Nephron (organoid): ENCODE results near the gene IQCE.
A peak's percentile ranks its signal among the peaks of the same experiment; 100 is the strongest.

Experiments used
- H3K27ac Mint-ChIP-seq, 3 experiments: 2 replicates each; pipeline ENCODE4 v1.8.0; 2020; ENCODE audit warnings: mixed read lengths in 3 of 3, mild to moderate bottlenecking in 2 of 3, moderate library complexity in 1 of 3
- H3K27me3 Mint-ChIP-seq: 2 replicates; pipeline ENCODE4 v1.8.0; 2021; ENCODE audit warnings: low read depth, mild to moderate bottlenecking, moderate library complexity, mixed read lengths
- H3K36me3 Mint-ChIP-seq: 2 replicates; pipeline ENCODE4 v1.8.0; 2020; ENCODE audit warnings: low read depth, mixed read lengths
- H3K4me1 Mint-ChIP-seq: 2 replicates; pipeline ENCODE4 v1.8.0; 2020; ENCODE audit warnings: mixed read lengths
- H3K4me3 Mint-ChIP-seq, 3 experiments: 2 replicates each; pipeline ENCODE4 v1.8.0; 2020; ENCODE audit warnings: mild to moderate bottlenecking in 3 of 3, mixed read lengths in 3 of 3, moderate library complexity in 2 of 3
- H3K9me3 Mint-ChIP-seq: 2 replicates; pipeline ENCODE4 v1.8.0; 2020; ENCODE audit warnings: mixed read lengths
- CTCF ChIP-seq, 3 experiments: fragments of 200-600 bp; sonication (generic); IDR thresholded peaks; one replicate each; pipeline ENCODE4 v1.5.0; 2021; ENCODE audit warnings: antibody characterized with exemption in 3 of 3; ENCODE audit not compliant: unreplicated experiment in 3 of 3

The IQCE gene

GRCh38 chr7:2516194-2516555 is 42.6 kb upstream of the IQCE start:
- Mint-ChIP-seq H3K9me3 (no peaks in the 10 kb centered on the region), H3K36me3 (no peaks in the 10 kb centered on the region), H3K4me1 (peaks cover 45% of the 10 kb centered on the region), H3K27ac (peak overlapping the region; percentile 87 to 93 (median 91)), H3K27me3 (peaks cover 7% of the 10 kb centered on the region), H3K4me3 (no peak overlapping the region)
- no peak for TF ChIP-seq CTCF (IDR thresholded peaks at IDR 0.05; ENCODE audit: unreplicated experiment in 3 of 3)

- TF ChIP-seq CTCF (IDR thresholded peaks at IDR 0.05; ENCODE audit: unreplicated experiment in 3 of 3): no peak
- peaks cover 7% of the 10 kb centered on the region for H3K27me3 Mint-ChIP-seq
- no peaks in the 10 kb centered on the region for H3K36me3 Mint-ChIP-seq
- H3K4me1 Mint-ChIP-seq: peaks cover 48% of the 10 kb centered on the region
- H3K27ac Mint-ChIP-seq: peak overlapping the region; percentile 91 to 93 (median 93)
- no peaks in the 10 kb centered on the region for H3K9me3 Mint-ChIP-seq
- peak overlapping the region; percentile 58 to 77 (median 59) for H3K4me3 Mint-ChIP-seq
Measured at GRCh38 chr7:2517026-2517425, 41.8 kb upstream of the IQCE start.

- Mint-ChIP-seq H3K27ac (peak overlapping the region; percentile 91 to 93 (median 93)), H3K9me3 (no peaks in the 10 kb centered on the region), H3K4me1 (peaks cover 44% of the 10 kb centered on the region), H3K36me3 (peaks cover 2% of the 10 kb centered on the region), H3K27me3 (peaks cover 7% of the 10 kb centered on the region), H3K4me3 (peak overlapping the region; percentile 58 to 86 (median 77))
- TF ChIP-seq CTCF (IDR thresholded peaks at IDR 0.05; ENCODE audit: unreplicated experiment in 3 of 3): no peak
Measured at GRCh38 chr7:2517678-2518507, 40.9 kb upstream of the IQCE start.

- Mint-ChIP-seq H3K36me3 (peaks cover 4% of the 10 kb centered on the region), H3K4me1 (peaks cover 44% of the 10 kb centered on the region), H3K27me3 (peaks cover 7% of the 10 kb centered on the region), H3K9me3 (no peaks in the 10 kb centered on the region), H3K4me3 (peak overlapping the region; percentile 80 to 86 (median 86)), H3K27ac (peak overlapping the region; percentile 91 to 93 (median 93))
- TF ChIP-seq CTCF (IDR thresholded peaks at IDR 0.05; ENCODE audit: unreplicated experiment in 3 of 3): no peak
Measured at GRCh38 chr7:2518737-2519118, 40.1 kb upstream of the IQCE start.

GRCh38 chr7:2519119-2519930 is 39.5 kb upstream of the IQCE start, which contains the start of gene LFNG:
Gene LFNG, plus strand, starts transcription at chr7:2519774. Its CDS starts 88 bp downstream, at chr7:2519862.
- peaks cover 7% of the 10 kb centered on the region for H3K27me3 Mint-ChIP-seq
- peaks cover 4% of the 10 kb centered on the region for H3K36me3 Mint-ChIP-seq

More at GRCh38 chr7:2519119-2519930, 39.5 kb upstream of the IQCE start, which contains the start of gene LFNG:
- no peak for TF ChIP-seq CTCF (IDR thresholded peaks at IDR 0.05; ENCODE audit: unreplicated experiment in 3 of 3)
- H3K27ac Mint-ChIP-seq: peak within 1 kb of the TSS; percentile 91 to 93 (median 93)
- H3K4me3 Mint-ChIP-seq: peak within 1 kb of the TSS; percentile 89 to 93 (median 93)
- no peaks in the 10 kb centered on the region for H3K9me3 Mint-ChIP-seq
- H3K4me1 Mint-ChIP-seq: peaks cover 44% of the 10 kb centered on the region
